Smooth muscle cell (in vitro differentiated cells): ENCODE results near the gene C8G. TPM values are rescaled to one million over a fixed set of nuclear protein-coding genes. Genes with fewer than 3 reads are reported as not detected.

Source experiments
- DNase-seq: peaks from one replicate; lab custom pipeline; 2025; ENCODE audit not compliant: unreplicated experiment; lab: John Stamatoyannopoulos, UW
- H2AFZ ChIP-seq: fragments of 200-600 bp; sonication (generic); 2 replicates; pipeline ENCODE4 v1.6.0; 2016; ENCODE audit warnings: antibody characterized with exemption, low read depth, mild to moderate bottlenecking
- H3F3A ChIP-seq: fragments of 200-600 bp; sonication (generic); 2 replicates; pipeline ENCODE4 v1.6.0; 2017; ENCODE audit warnings: antibody characterized with exemption, low read depth
- H3K27ac ChIP-seq: fragments of 200-600 bp; sonication (generic); 2 replicates; pipeline ENCODE4 v1.5.1; 2016; ENCODE audit warnings: low read depth, mild to moderate bottlenecking
- H3K27me3 ChIP-seq: fragments of 200-600 bp; sonication (generic); 2 replicates; pipeline ENCODE4 v1.6.1; 2016; ENCODE audit warnings: low read depth, mild to moderate bottlenecking
- H3K36me3 ChIP-seq: fragments of 200-600 bp; sonication (generic); 2 replicates; pipeline ENCODE4 v1.5.1; 2016; ENCODE audit warnings: low read depth
- H3K4me1 ChIP-seq: fragments of 200-600 bp; sonication (generic); 2 replicates; pipeline ENCODE4 v1.5.1; 2016; ENCODE audit warnings: low read depth
- H3K4me2 ChIP-seq: fragments of 200-600 bp; sonication (generic); 2 replicates; pipeline ENCODE4 v1.6.0; 2016; ENCODE audit warnings: mild to moderate bottlenecking
- H3K4me3 ChIP-seq: fragments of 200-600 bp; sonication (generic); 2 replicates; pipeline ENCODE4 v1.5.1; 2016; ENCODE audit warnings: mild to moderate bottlenecking
- H3K79me2 ChIP-seq: fragments of 200-600 bp; sonication (generic); 2 replicates; pipeline ENCODE4 v1.6.0; 2016; ENCODE audit warnings: low read depth, mild to moderate bottlenecking
- H3K9ac ChIP-seq: fragments of 200-600 bp; sonication (generic); 2 replicates; pipeline ENCODE4 v1.6.0; 2016; ENCODE audit warnings: low read depth
- H3K9me3 ChIP-seq: fragments of 200-600 bp; sonication (generic); replicated peaks from 2 replicates; pipeline ENCODE4 v1.5.1; 2016; ENCODE audit warnings: low read depth
- H4K20me1 ChIP-seq: fragments of 200-600 bp; sonication (generic); 2 replicates; pipeline ENCODE4 v1.6.0; 2016; ENCODE audit warnings: low read depth
- WGBS: methylation state at CpG from one replicate; pipeline ENCODE4 v1.1.7; 2016; ENCODE audit warnings: low lambda C conversion rate; 5-methylcytosine and 5-hydroxymethylcytosine counted together
- polyA plus RNA-seq: library from polyadenylated mRNA; unstranded; fragments of >200 nt; fragmentation: Nextera tagmentation; extraction: Ambion mirVana; gene quantifications from 2 replicates; pipeline ENCODE4 v1.2.1, GENCODE V29; 2016
- total RNA-seq: library from RNA; depleted of rRNA; stranded (reverse); fragments of >200 nt; gene quantifications from 2 replicates; pipeline ENCODE4 v1.2.3, GENCODE V29; 2014
- TF ChIP-seq, protein P1 (sequence below): fragments of 200-600 bp; sonication (generic); IDR thresholded peaks from 2 replicates; pipeline ENCODE4 v1.5.1; 2017; ENCODE audit warnings: borderline replicate concordance, mild to moderate bottlenecking, antibody characterized with exemption; ENCODE audit not compliant: insufficient read depth, poor library complexity, severe bottlenecking

Gene C8G
- total and polyA plus RNA-seq, 2 experiments from 2014 or later: 1.4 TPM; not detected in 1

GRCh38 chr9:136917902-136918301, 27.1 kb upstream of the C8G start:
- Histone ChIP-seq H2AFZ (no peak overlapping the region), H3K9me3 (no peaks in the 10 kb centered on the region), H4K20me1 (no peaks in the 10 kb centered on the region), H3K79me2 (no peaks in the 10 kb centered on the region), H3K4me2 (no peak overlapping the region), H3K36me3 (no peaks in the 10 kb centered on the region), H3K4me3 (no peak overlapping the region), H3K27me3 (no peaks in the 10 kb centered on the region), H3K27ac (no peak overlapping the region), H3K4me1 (no peaks in the 10 kb centered on the region), H3K9ac (no peak overlapping the region), H3F3A (no peaks in the 10 kb centered on the region)
- TF ChIP-seq, protein P1, sequence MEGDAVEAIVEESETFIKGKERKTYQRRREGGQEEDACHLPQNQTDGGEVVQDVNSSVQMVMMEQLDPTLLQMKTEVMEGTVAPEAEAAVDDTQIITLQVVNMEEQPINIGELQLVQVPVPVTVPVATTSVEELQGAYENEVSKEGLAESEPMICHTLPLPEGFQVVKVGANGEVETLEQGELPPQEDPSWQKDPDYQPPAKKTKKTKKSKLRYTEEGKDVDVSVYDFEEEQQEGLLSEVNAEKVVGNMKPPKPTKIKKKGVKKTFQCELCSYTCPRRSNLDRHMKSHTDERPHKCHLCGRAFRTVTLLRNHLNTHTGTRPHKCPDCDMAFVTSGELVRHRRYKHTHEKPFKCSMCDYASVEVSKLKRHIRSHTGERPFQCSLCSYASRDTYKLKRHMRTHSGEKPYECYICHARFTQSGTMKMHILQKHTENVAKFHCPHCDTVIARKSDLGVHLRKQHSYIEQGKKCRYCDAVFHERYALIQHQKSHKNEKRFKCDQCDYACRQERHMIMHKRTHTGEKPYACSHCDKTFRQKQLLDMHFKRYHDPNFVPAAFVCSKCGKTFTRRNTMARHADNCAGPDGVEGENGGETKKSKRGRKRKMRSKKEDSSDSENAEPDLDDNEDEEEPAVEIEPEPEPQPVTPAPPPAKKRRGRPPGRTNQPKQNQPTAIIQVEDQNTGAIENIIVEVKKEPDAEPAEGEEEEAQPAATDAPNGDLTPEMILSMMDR: no peak
- no peak for DNase-seq
- 90% methylated on average over 11 of the region's 11 CpGs for WGBS

DNA sequence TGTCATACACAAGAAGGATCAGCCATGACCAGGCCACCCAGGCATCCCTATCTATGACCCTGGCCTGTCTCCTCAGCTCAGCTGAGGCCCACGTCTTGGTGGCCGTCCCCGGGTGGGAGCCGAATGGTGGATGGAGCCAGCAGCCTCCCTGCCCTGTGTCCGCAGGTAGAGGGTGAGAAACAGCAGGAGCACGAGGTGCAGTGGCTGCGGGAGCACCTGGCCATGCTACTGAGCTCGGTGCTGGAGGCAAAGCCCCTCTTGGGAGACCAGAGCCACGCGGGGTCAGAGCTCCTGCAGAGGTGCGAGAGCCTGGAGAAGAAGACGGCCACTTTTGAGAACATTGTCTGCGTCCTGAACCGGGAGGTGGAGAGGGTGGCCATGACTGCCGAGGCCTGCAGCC, 25.0 kb upstream of the C8G start:
- Histone ChIP-seq H3K27me3 (no peaks in the 10 kb centered on the region), H2AFZ (no peak overlapping the region), H3K36me3 (no peaks in the 10 kb centered on the region), H3K4me3 (no peak overlapping the region), H3K79me2 (no peaks in the 10 kb centered on the region), H3K4me1 (no peaks in the 10 kb centered on the region), H4K20me1 (no peaks in the 10 kb centered on the region), H3F3A (no peaks in the 10 kb centered on the region), H3K9ac (no peak overlapping the region), H3K27ac (no peak overlapping the region), H3K9me3 (no peaks in the 10 kb centered on the region), H3K4me2 (no peak overlapping the region)
- 94% methylated on average over 15 of the region's 15 CpGs for WGBS
- TF ChIP-seq, protein P1: no peak
- DNase-seq: no peak

GRCh38 chr9:136920734-136921231, 24.3 kb upstream of the C8G start:
- H3K9ac ChIP-seq: no peak overlapping the region

DNA sequence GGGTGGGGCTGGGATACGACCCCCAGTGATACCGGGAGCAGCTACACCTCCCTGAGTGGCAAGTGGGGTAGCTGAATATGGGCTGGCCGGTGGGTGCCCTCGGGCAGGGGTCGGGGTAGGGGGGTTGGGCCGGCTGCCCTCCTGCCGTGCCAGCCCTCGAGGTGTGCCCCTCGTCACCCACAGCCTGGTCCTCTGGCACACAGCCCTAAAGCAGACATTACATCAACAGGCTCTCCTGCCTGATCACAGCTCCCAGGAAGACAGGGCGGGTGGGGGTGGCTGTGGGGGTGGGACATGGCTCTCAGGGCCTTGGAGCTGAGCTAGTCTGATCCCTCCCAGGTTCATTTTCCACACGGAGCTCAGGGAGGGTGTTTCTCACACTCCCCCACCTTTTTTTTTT, 23.7 kb upstream of the C8G start:
- Histone ChIP-seq H3K9me3 (no peaks in the 10 kb centered on the region), H3K4me2 (no peak overlapping the region), H3F3A (no peaks in the 10 kb centered on the region), H3K4me1 (no peaks in the 10 kb centered on the region), H3K36me3 (no peaks in the 10 kb centered on the region), H3K27me3 (no peaks in the 10 kb centered on the region), H4K20me1 (no peaks in the 10 kb centered on the region), H2AFZ (no peak overlapping the region), H3K79me2 (no peaks in the 10 kb centered on the region), H3K9ac (no peak overlapping the region), H3K27ac (no peak overlapping the region), H3K4me3 (no peak overlapping the region)
- TF ChIP-seq, protein P1: no peak
- no peak for DNase-seq
- 97% methylated on average over 11 of the region's 11 CpGs for WGBS

More at GRCh38 chr9:136920734-136921231, 24.3 kb upstream of the C8G start:
- no peak overlapping the region for H3K4me3 ChIP-seq
- no peaks in the 10 kb centered on the region for H3K27me3 ChIP-seq
- H3K36me3 ChIP-seq: no peaks in the 10 kb centered on the region
- no peak for DNase-seq
- H3K4me2 ChIP-seq: no peak overlapping the region
- TF ChIP-seq, protein P1: no peak
- no peaks in the 10 kb centered on the region for H3F3A ChIP-seq
- over 99% methylated on average over 14 of the region's 14 CpGs for WGBS
- H4K20me1 ChIP-seq: no peaks in the 10 kb centered on the region
- no peaks in the 10 kb centered on the region for H3K79me2 ChIP-seq
- H3K9me3 ChIP-seq: no peaks in the 10 kb centered on the region
- H3K4me1 ChIP-seq: no peaks in the 10 kb centered on the region
- H2AFZ ChIP-seq: no peak overlapping the region
- H3K27ac ChIP-seq: no peak overlapping the region
